Measurements from ENCODE around the gene STS. TPM values are rescaled to one million over a fixed set of nuclear protein-coding genes. Genes with fewer than 3 reads are reported as not detected.

The STS gene
- total RNA-seq, 2 experiments from 2014 or later: 0.47 to 0.50 TPM

DNA sequence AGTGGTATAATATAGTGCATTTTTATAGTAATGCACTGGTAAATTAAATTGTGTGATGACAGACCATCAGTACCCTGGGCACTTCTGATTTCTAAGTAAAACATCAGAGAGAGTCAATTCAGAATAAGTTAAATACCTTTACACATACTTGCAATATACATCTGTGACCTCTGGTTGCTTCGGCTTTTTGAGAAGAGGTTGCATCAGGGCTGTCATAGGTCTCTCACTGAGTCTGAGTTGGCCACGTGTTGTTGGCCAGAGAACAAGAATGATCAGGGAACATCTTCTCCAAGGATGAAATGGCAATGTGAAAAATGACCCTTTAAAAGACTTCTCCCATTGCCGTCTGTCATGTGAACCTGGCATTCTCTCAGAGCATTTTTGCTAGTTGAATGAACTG is 37.3 kb downstream of the STS start:
- Mint-ChIP-seq H3K9me3 (no peaks in the 10 kb centered on the region), H3K27ac (no peak overlapping the region), H3K36me3 (ENCODE audit: low read depth) (no peaks in the 10 kb centered on the region), H3K4me3 (no peak overlapping the region), H3K27me3 (no peaks in the 10 kb centered on the region), H3K4me1 (ENCODE audit: low read depth) (no peaks in the 10 kb centered on the region)
- no peaks in the 10 kb centered on the region for H3K36me3 ChIP-seq (ENCODE audit: insufficient read depth, low read length)
- H3K4me1 ChIP-seq (ENCODE audit: insufficient read depth, low read length): no peaks in the 10 kb centered on the region
- no peak for DNase-seq
- H3K27me3 ChIP-seq (ENCODE audit: control insufficient read depth in 1 of 2, insufficient read depth in 2 of 2, low read length in 2 of 2): no peaks in the 10 kb centered on the region
- ChIA-PET CTCF (no interaction called here), POLR2A (no interaction called here)
- intact Hi-C loops (cut with DNase I, micrococcal nuclease): no loop called here
- no peak overlapping the region for H3K4me3 ChIP-seq (ENCODE audit: low read length)
- TF ChIP-seq, protein P1, sequence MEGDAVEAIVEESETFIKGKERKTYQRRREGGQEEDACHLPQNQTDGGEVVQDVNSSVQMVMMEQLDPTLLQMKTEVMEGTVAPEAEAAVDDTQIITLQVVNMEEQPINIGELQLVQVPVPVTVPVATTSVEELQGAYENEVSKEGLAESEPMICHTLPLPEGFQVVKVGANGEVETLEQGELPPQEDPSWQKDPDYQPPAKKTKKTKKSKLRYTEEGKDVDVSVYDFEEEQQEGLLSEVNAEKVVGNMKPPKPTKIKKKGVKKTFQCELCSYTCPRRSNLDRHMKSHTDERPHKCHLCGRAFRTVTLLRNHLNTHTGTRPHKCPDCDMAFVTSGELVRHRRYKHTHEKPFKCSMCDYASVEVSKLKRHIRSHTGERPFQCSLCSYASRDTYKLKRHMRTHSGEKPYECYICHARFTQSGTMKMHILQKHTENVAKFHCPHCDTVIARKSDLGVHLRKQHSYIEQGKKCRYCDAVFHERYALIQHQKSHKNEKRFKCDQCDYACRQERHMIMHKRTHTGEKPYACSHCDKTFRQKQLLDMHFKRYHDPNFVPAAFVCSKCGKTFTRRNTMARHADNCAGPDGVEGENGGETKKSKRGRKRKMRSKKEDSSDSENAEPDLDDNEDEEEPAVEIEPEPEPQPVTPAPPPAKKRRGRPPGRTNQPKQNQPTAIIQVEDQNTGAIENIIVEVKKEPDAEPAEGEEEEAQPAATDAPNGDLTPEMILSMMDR (IDR thresholded peaks at IDR 0.05): no peak
- H3K27ac ChIP-seq (ENCODE audit: low read depth in 1 of 2, low read length in 2 of 2): no peak overlapping the region
- H3K9me3 ChIP-seq (ENCODE audit: control insufficient read depth in 1 of 2, insufficient read depth in 1 of 2, low read length in 2 of 2): no peaks in the 10 kb centered on the region
- no peak for ATAC-seq (ENCODE audit: poor library complexity)

DNA sequence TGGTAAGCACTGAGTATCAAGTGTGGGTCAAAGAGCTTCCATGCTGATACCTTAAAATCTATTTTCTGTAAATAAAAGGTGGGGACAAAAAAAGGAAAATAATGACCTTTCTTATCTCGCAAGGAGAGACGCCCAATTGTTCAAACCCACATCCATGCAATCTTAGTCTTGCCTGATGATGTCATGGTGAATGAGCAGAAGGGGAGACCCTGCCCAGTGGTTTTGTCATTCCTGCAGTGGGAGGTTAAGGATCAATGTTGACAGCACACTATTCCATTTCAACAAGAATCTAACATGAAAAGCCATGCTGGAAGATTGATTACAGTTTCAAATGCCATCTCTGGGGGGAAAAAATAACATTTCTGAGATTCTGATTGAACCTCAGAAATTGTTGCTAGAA is 41.2 kb downstream of the STS start:
- POLR2A ChIA-PET: no interaction called here
- H3K27me3 Mint-ChIP-seq: no peaks in the 10 kb centered on the region
- no peaks in the 10 kb centered on the region for H3K27me3 ChIP-seq (ENCODE audit: control insufficient read depth in 1 of 2, insufficient read depth in 2 of 2, low read length in 2 of 2)
- no peaks in the 10 kb centered on the region for H3K9me3 Mint-ChIP-seq
- H3K4me3 ChIP-seq (ENCODE audit: low read length): no peak overlapping the region
- no peaks in the 10 kb centered on the region for H3K36me3 Mint-ChIP-seq (ENCODE audit: low read depth)
- H3K27ac ChIP-seq (ENCODE audit: low read depth in 1 of 2, low read length in 2 of 2): no peak overlapping the region
- DNase-seq: no peak
- intact Hi-C loops (cut with DNase I, micrococcal nuclease): no loop called here
- CTCF ChIA-PET: no interaction called here
- no peaks in the 10 kb centered on the region for H3K4me1 Mint-ChIP-seq (ENCODE audit: low read depth)
- no peak overlapping the region for H3K4me3 Mint-ChIP-seq
- no peaks in the 10 kb centered on the region for H3K4me1 ChIP-seq (ENCODE audit: insufficient read depth, low read length)
- no peaks in the 10 kb centered on the region for H3K36me3 ChIP-seq (ENCODE audit: insufficient read depth, low read length)
- TF ChIP-seq, protein P1 (IDR thresholded peaks at IDR 0.05): no peak
- no peaks in the 10 kb centered on the region for H3K9me3 ChIP-seq (ENCODE audit: control insufficient read depth in 1 of 2, insufficient read depth in 1 of 2, low read length in 2 of 2)
- H3K27ac Mint-ChIP-seq: no peak overlapping the region
- ATAC-seq (ENCODE audit: poor library complexity): no peak

DNA sequence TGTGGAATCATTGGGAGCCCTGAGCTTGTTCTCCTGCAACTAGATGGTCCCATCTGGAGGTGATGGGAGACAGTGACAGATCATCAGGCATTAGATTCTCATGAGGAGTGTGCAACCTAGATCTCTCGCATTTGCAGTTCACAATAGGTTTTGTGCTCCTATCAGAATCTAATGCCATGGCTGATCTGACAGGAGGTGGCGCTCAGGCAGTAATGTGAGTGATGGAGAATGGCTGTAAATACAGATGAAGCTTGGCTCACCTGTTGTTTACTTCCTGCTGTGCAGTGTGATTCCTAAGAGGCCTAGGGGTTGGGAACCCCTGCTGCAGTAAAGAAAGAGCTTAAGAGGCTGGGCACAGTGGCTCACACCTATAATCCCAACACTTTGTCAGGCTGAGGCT is 42.6 kb downstream of the STS start:
- Mint-ChIP-seq H3K9me3 (no peaks in the 10 kb centered on the region), H3K36me3 (ENCODE audit: low read depth) (no peaks in the 10 kb centered on the region), H3K27me3 (no peaks in the 10 kb centered on the region), H3K4me3 (no peak overlapping the region), H3K4me1 (ENCODE audit: low read depth) (no peaks in the 10 kb centered on the region), H3K27ac (no peak overlapping the region)
- intact Hi-C loops (cut with DNase I, micrococcal nuclease): no loop called here
- Histone ChIP-seq H3K27me3 (ENCODE audit: control insufficient read depth in 1 of 2, insufficient read depth in 2 of 2, low read length in 2 of 2) (no peaks in the 10 kb centered on the region), H3K27ac (ENCODE audit: low read depth in 1 of 2, low read length in 2 of 2) (no peak overlapping the region), H3K36me3 (ENCODE audit: insufficient read depth, low read length) (no peaks in the 10 kb centered on the region), H3K4me1 (ENCODE audit: insufficient read depth, low read length) (no peaks in the 10 kb centered on the region), H3K9me3 (ENCODE audit: control insufficient read depth in 1 of 2, insufficient read depth in 1 of 2, low read length in 2 of 2) (no peaks in the 10 kb centered on the region), H3K4me3 (ENCODE audit: low read length) (no peak overlapping the region)
- TF ChIP-seq, protein P1 (IDR thresholded peaks at IDR 0.05): no peak
- POLR2A ChIA-PET: no interaction called here
- DNase-seq (no peak), ATAC-seq (ENCODE audit: poor library complexity) (no peak)
- CTCF ChIA-PET: no interaction called here
